ENCODE measurements around the gene PFN3. TPM values are rescaled to one million over a fixed set of nuclear protein-coding genes. Genes with fewer than 3 reads are reported as not detected.

The PFN3 gene
- total RNA-seq, 4 donors from 2014 or later, result not detected

- no peak for TF ChIP-seq CTCF (IDR thresholded peaks at IDR 0.05)
- DNase-seq (ENCODE audit: low spot score) (no peak), ATAC-seq (ENCODE audit: low FRiP score) (no peak)
Observed at GRCh38 chr5:177431317-177432142, 31.1 kb upstream of the PFN3 start.

- TF ChIP-seq CTCF (IDR thresholded peaks at IDR 0.05), result no peak
- no peak for ATAC-seq (ENCODE audit: low FRiP score)
Observed at GRCh38 chr5:177430972-177431316, 30.5 kb upstream of the PFN3 start.

GRCh38 chr5:177430140-177430951 lies 29.9 kb upstream of the PFN3 start:
- TF ChIP-seq CTCF (IDR thresholded peaks at IDR 0.05), result no peak
- DNase-seq (ENCODE audit: low spot score) (no peak), ATAC-seq (ENCODE audit: low FRiP score) (no peak)

More at GRCh38 chr5:177430972-177431316, 30.5 kb upstream of the PFN3 start:
- DNase-seq (ENCODE audit: low spot score), result no peak

- ATAC-seq (ENCODE audit: low FRiP score) (no peak), DNase-seq (ENCODE audit: low spot score) (no peak)
- TF ChIP-seq CTCF (IDR thresholded peaks at IDR 0.05), result no peak
Observed at GRCh38 chr5:177429248-177430040, 29.0 kb upstream of the PFN3 start.

GRCh38 chr5:177428574-177429217 lies 28.2 kb upstream of the PFN3 start:
- TF ChIP-seq CTCF (IDR thresholded peaks at IDR 0.05), result no peak
- DNase-seq (ENCODE audit: low spot score) (no peak), ATAC-seq (ENCODE audit: low FRiP score) (no peak)

- no peak for TF ChIP-seq CTCF (IDR thresholded peaks at IDR 0.05)
- ATAC-seq (ENCODE audit: low FRiP score) (no peak), DNase-seq (ENCODE audit: low spot score) (no peak)
Observed at GRCh38 chr5:177427919-177428573, 27.6 kb upstream of the PFN3 start.
